AG08396 (cell line): ENCODE data around the gene TRMT11.
A peak's percentile ranks its signal among the peaks of the same experiment; 100 is the strongest.
"Not testable (repeated sequence)": the region's sequence is repeated elsewhere in the genome, so short reads cannot be mapped to it uniquely, and the experiment has no call there.

Source experiments
- DNase-seq: peaks from one replicate; pipeline ENCODE4 v3.0.0; 2012; ENCODE audit warnings: low spot score, mixed read lengths

The TRMT11 gene

DNA sequence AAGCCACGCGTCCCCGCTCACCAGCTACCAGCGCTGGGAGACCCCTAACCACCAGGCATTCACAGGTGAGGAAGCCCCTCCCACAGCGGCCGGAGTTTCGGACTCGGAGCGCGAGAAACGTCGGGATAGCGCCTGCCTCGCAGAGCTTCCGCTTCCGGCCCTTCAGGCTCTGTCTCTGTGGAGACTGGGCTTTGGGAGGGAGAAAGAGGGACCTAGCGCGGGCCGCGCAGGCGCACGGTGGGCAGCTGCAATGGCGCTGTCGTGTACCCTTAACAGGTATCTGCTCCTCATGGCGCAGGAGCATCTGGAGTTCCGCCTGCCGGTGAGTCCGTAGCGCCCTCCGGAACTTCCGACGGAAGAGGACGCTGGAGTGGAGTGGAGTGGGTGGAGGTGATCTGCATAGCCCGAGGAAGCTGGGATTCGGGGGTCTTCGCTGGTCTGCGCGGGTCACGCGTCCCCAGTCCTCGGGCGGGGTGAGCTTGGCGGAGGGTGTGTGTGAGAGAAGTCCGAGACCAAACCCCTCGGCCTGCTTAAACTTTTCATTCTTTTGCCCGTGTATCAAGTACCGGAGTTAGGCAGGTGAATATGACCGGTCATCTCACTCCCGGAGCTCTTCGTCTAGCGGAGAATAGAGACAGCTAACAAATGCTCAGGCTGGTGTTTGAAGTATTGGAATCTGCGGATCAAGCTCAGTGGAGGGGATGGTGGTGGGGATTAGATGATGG is at the start of gene TRMT11:
Gene TRMT11, plus strand, starts transcription at position 240 of the 725 bp plus-strand sequence. Its CDS starts 11 bp downstream, at position 251.
- peak; percentile 88 for DNase-seq

DNA sequence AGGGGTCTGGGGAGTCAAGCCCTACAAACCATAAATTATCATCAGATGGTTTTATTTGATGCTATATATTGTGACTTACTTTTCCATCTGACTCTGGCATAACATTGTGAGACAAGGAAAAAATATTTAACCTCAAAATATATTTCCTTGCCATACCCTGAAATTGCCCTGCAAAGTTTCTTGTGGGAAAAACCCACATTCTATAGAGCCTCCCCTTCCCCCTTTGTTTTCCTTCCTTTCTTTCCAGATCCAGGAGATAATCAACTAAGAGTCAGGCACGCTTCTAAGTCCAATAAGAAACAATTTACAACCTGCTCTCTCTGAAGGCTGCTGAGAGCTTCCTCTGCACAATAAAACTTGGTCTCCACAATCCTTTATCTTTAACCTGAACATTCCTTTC is 47.3 kb upstream of the TRMT11 start:
- no peak for DNase-seq

DNA sequence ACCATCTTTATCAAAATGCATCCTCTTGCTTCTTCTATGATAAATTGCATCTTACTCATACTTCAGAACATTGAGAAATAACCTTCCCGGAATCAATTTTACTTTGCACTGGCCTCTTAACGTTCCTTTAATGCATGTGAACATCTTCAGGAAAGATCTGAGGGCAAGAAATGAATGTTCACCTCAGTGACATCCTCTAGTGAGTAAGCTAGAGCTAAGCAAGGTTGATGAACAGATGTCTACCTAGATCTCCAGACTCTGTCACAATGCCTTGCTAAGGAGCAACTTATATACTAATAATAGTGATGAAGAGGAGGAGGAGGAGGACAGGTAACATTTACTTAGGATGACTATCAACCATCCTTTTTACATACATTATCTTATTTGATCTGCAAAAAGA is 46.5 kb upstream of the TRMT11 start:
- DNase-seq: no peak

DNA sequence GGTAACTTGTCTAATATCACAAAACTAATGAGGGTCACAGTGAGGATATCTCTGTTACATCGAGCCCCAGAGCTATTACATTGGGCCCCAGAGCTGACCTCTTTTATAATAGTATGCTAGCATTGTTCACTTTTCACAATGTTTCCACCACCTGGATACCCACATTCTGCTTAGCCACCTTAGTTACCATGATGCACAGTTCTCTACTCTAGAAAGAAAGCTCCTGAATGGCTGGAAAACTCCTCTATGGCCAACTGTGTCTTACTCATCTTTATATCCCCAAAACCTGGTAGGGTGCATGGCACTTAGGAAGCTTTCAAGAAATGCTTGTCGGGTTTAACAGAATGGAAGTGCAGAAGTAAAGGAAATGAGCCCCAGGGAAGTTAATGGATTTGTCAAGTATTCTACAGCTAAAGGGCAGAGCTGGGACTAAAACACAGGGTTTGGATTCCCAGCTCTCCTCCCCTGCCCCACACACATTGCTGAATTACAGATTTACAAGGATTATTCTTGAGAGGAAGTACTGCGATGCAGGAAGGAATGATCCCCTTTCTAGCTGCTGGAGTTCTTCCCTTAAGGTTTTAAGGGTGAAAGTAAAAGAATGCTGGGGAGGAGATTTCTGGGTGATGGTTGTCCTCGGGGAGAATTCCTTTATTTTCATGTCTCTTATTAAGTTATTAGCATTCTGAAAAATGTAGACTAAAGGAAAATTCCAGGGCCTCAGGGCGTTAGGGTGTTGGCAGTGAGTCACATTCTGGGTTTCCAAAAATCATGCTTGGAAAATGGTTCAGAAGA is 45.9 kb upstream of the TRMT11 start:
- DNase-seq: no peak

DNA sequence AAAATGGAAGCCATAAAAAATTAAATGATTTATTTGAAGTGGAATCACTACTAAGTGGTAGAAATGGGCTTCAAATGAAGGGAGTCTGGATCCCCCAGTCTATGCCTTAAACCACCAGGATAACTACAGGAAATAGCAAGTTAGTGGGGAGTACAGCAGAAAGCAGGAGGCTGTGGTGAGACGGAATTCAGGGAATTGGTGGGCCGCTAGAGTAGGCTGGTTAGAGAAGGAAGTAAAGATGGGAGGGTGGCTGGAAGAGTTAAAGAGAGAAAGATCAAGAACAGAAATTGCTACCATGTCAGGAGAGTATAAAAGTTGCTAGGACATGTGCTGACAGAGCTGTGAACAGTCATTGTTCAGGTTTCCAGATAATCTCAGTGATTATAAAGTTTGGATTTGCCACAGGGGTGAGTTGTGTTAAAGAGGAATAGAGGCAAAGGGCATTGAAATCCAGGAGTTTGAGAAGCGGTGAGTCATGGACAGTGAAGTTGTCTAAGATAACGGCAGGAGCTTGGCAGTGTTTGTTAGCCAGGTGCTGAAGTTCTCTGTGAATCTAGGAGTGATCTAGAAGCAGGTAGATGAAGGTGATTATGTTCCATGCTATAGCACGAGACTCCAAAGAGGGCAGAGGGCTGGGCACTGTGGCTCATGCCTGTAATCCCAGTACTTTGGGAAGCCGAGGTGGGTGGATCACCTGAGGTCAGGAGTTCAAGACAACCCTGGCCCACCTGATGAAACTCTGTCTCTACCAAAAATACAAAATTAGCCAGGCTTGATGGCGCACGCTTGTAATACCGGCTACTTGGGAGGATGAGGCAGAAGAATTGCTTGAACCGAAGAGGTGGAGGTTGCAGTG is 43.4 kb upstream of the TRMT11 start:
- no peak for DNase-seq

DNA sequence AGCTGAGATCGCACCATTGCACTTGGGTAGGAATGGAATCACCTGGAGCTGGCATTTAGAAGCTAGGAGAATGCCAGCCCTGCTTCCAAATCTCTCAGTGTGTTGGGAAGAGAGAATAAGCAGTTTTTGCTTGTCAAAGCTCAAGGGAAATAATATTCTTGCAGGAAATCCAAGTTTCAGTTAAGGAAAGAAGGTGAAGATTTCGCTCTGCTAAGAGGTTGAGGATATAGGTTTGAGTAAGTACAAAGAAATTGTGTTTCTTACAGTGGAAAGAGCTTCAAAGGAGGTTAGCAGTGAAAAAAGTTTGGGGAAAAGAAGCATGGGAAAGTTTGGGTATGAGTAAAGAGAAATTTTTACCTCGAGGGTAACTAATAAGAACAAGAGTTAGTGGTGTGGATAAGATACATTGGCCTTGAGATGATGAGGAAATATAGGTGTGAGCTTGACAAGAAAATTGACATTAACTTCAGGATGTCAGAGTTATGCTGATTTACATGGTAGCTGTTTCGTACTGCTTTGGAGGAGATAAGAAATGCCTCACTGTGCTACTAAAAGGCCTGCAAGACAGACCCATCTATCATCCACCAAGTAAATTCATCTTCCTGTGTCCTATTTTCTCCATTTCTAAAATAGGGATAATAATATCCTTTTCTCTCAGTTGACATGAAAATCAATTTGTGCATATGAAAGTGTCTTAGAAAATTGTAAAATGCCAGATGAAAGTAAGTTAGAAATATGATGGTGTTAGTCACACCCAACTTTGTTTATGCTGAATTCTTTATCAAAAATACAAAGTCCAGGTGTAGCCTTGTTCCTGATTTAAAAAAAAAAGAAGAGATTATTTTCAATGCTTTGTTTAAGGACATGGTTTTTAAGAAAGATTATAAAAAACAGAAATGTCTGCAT is 42.6 kb upstream of the TRMT11 start:
- DNase-seq: no peak

DNA sequence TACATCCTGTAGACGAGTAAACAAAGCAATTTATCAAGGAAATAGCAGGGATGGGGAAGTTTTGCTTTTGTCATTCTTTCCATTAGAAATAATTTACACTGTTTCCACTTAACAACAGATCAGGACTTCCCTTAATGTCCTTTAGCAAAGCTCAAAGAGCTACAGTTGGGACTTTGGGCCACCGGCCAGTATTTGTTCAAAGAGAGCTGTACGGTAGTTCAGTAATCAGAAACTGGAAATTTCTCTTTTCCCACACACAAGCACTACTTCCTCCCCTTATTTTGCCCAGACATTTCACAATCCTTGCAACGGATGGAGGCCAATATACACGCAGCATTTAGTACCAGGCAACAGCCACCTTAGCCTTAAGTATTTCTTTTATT is 41.9 kb upstream of the TRMT11 start:
- peak; percentile 13 for DNase-seq

DNA sequence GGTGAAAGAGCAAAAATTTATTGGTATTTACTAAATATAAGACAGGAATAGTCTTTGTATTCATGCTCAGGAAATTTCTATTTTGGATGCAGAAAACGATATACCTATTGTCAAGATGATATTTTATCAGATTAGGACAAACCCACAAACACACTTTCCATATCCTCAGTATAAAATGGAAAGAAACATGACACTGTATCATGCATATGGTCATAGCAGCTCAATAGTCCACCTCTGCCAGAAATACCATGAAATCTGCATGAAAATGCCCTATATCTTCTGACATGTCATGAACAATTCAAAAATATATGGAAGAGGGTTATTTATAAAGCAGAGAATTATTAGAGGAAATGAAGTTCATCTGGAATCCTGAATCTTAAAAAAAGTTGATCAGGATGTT is 41.4 kb upstream of the TRMT11 start:
- no peak for DNase-seq

DNA sequence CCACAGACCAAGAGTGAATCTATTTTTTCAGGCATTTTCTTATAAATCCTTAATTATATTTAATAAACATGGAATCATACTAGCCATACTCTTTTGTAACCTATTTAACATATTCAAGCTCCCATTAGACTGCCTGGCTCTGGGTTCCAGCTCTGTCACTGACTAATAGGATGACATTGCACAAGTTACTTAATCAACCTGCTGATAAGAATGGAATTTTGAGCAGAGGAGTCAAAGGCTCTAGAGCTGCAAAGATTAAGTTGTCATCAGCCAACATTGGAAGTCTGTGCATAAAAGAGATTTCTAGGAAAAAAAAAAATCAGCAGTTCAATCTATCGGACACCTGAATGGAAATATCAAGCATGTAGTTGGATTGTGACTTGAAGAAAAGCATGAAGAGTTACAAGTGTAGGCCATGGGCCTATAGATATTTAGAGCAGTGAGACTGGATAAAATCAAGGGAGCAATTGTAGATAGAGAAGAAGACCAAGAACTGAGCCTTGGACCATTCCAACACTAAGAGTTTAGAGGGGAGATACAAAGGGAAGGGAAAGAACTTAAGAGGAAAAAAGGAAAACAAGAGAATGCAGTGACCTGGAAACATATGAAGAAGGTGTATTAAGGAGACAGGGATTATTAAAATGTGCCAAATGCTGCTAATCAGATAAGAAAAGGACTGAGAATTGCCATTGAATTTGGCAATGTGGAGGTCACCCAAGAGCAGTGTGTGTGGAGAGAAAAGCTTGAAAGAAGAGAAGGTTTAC is 40.8 kb upstream of the TRMT11 start:
- DNase-seq: no peak

DNA sequence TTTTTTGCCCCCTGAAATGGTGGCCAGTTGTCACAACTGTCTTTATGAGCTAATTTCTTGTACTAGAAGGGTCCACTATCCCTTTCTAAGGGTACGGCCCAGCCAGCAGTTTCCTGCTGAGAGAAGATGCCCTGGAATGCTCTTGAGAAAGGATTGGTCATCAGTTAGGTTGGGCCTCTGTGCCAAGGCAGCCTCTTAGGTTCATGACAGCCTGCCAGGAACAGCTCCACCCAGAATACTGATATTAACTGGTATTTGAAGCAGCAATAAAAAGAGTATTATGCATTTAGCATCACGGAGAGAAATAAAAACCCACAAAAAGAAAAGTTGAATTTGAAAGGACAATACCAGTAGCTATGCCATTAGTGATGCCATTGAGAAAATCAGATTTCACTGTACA is 38.7 kb upstream of the TRMT11 start:
- peak; percentile 26 for DNase-seq

DNA sequence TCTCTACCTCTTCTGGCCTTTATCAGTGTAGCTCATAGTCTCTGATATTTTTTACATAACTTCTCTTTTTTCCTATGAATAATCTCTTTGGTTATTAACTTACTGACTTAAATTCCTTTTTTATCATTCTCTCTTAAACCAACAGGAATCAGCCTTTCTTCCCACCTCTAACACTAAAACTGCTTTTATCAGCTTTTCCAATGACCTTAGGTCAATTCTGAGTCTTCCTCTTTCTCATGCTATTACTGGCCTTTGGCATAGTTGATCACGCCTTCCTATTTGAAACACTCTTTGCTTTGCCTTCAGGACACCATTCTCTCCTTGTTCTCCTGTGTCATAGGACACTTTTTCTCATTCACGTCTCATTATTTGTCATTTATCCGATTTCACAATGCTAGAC is 37.9 kb upstream of the TRMT11 start:
- DNase-seq: no peak

DNA sequence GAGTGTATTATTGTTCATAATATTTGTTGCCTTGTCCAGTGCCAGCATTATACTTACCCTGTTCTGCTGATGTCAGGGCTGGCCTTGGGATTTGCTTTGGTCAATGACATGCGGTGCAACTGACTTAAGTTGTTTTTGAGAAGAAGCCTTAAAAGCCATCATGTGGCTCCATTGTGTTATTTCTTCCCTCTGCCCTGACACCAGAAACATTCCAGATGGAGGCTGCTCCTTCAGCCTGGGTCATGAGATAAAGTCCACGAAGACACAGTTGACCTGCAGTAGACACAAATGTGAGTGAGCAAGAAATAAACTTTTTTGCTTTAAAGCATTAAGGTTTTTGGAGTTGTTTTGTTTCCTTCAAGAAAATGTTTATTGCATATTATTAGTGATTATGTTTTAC is 37.3 kb upstream of the TRMT11 start:
- no peak for DNase-seq

DNA sequence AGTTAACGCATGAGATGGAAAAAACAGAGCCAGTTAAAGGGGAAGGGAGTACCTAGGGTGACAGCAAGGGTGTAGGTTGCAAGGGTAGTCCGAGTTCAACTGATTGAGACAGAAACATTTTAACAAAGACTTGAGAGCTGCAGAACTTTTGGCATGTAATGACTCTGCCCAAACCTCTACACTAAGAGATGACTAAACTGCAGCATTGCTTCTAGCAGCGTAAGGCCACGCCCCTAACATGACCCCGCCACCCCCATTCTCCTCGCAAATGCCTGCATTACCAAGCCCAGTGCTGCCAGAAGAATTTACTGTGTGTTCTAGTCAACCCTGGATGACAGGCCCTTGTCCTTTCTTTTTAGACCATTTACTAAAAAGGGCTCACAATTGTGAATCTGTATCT is 36.0 kb upstream of the TRMT11 start:
- peak; percentile 45 for DNase-seq

DNA sequence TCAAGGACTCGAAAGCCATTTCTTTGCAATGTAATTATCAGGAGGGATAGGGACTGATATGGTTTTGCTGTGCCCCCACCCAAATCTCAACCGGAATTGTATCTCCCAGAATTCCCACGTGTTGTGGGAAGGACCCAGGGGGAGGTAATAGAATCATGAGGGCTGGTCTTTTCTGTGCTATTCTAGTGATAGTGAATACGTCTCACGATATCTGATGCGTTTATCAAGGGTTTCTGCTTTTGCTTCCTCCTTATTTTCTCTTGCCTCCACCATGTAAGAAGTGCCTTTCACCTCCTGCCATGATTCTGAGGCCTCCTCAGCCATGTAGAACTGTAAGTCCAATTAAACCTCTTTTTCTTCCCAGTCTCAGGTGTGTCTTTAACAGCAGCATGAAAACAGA is 35.6 kb upstream of the TRMT11 start:
- DNase-seq: not testable (repeated sequence)

DNA sequence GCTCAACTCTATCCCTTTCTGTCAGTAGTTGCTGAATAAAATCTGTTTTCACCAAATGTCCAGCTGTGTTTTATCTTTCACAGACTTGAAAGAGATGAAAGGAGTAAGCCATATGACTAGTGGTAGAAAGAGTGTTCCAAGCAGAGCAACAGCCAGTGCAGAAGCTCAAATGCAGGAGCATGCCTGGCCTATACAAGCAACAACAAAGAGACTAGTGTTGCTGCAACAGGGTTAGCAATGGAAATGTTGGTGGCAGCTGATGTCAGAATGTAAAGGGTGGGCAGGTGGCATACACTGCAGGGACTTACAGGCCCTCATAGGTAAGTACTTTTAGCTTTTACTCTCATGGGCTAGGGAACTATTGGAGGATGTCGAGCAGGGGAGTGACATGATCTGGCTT is 35.0 kb upstream of the TRMT11 start:
- DNase-seq: no peak

DNA sequence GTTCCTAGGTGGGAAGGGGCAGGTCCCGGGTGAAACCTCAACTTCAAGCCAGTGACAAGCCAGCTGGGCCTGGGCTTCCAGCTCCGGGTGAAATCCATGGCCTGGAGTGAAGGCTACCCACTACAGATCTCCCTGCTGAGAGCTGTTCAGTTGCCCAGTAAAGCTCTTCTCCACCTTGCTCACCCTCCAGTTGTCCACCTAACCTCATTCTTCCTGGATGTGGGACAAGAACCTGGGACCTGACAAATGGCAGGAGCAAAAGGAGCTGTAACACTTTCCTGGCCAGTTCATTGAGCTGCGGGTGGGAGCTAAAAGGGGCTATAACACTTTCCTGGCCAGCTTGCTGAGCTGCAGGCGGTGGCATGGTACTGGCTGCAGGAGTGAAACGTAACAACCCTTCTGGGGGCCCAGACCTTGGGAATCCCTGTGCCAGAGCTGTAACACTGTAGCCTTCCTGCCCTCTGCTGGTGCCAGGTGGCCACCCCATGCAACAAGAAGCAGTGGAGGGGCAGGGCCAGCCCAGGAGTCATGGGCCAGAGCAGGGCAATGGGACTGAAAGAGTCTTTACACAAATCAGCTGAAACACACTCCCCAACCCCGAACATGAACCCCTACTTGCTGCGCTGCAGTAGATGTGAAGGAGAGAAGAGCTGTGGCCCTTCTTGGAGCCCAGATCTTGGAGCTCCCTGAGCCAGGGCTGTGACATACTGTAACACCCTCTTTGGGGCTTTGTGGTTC is 33.4 kb upstream of the TRMT11 start:
- DNase-seq: peak; percentile 37

DNA sequence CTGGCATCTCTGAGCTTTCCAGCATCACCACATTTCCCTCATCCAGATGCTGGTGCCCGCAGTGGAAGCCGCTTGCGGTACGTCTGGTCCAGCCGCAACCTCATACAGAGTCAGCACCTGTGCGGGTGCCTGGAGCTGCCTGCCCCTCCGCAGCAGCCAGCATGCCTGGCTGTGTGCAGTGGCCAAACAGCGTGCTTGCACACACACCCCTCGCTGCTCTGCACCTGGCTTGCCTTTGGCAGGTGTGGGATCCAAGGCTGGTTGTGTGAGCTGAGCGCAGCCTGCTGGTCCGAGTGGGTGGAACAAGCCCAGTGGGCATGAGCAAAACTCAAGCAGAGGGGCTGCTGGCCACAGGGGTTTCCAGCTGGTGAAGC is 32.9 kb upstream of the TRMT11 start:
- DNase-seq: no peak

DNA sequence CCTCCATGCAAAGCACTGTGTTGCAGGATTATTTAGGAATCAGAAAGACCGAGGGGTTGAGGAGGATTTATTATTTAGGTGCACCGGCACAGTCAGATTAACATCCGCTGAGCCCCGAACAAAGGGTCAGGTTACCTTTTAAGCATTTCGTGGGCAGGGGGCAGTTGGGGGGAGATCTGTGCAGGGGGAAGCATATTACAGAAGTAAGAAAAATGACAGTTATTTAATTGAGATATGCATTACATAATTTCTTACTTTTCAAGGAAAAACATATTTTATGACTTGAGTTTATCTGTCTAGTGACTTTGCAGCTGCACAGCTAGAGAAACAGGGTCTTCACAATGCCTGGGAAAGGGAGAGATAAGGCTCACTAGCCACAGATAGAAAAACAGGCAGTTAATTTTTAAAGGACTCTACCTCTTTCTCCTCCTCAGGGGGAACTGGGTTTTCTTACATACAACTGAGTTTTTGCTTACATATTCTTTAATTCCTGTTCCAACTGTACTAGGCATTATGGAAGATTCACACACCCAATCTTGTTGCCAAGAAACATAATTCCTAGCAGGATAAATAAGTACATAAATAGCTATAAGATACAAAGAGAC is 31.5 kb upstream of the TRMT11 start:
- no peak for DNase-seq

DNA sequence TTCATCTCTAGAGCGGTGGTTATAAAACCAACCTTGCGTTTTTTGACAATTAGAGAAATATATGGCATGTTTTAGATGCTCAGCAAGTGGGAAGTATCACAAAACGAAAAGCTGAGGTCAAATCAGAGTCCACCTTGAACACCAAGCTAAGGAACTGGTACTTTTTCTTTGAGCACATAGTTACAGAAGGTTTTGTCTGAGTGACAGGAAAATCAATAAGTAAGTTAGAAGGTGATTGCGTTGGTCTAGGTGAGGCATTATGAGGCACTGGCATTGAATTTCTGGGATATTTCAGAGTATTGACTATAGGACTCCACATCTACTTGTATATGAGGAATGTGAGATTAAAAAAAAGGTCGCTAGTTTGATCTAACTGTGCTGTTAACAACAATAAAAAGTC is 30.4 kb upstream of the TRMT11 start:
- DNase-seq: no peak
